Stimulated activated CD4-positive, alpha-beta T cell treated with anti-CD3 and anti-CD28 coated beads, Interleukin-4, amount 100 ng/mL, for 4 hours (primary cell): ENCODE measurements around the gene TMEM135.

Experiments used
- DNase-seq, 2 experiments: peaks; one replicate each; pipeline ENCODE4 v3.0.0-alpha.2; 2020

The TMEM135 gene

DNA sequence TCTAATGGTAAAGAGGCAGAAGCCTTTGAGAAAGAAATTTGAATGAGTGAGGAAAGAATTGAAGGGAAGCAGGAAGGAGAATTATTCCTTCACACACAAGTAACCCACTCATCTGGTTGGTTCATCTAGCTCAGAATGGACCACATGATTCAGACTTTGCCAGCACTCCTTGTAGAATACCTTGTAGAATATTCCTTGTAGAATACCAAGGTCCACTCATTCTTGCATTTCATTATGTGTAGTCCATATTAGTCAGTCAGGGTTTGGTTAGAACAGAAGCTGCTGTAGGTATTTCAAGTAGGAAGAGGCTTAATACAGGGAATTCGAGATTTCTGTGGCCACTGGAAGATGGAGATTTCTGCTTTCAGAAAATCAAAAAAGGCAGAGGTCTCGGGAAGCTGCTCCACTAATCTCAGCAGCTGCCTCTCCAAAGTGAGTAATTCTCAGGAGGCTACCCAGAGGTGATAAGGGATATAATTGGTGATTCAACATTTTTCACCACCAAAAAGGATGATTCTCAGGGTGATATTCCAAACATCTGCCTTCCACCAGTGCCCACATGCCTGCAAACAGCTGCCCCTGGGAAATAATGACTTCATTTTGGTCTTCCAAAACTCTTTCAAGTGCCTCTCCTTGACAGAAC is 329.1 kb downstream of the TMEM135 start:
- no peak for DNase-seq

DNA sequence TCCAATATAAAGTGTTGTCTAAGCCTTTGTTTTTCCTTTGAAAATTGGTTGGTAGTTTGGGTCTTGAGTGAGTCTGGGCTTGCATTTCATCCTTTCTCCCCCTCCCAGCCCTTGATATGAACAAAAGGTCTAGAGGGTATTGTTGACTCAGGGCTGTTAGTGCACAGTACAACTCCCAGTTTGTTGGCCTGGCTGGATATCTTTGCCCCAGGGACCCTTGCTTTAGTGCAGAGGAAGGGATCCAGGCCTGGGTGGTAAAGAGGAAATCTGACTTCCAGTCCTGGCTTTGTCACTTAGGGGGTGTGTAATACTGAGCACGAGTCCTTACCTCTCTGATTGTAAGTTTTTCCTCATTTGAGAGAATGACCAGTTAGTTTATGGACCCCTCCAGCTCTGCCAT is 330.4 kb downstream of the TMEM135 start:
- DNase-seq = no peak

DNA sequence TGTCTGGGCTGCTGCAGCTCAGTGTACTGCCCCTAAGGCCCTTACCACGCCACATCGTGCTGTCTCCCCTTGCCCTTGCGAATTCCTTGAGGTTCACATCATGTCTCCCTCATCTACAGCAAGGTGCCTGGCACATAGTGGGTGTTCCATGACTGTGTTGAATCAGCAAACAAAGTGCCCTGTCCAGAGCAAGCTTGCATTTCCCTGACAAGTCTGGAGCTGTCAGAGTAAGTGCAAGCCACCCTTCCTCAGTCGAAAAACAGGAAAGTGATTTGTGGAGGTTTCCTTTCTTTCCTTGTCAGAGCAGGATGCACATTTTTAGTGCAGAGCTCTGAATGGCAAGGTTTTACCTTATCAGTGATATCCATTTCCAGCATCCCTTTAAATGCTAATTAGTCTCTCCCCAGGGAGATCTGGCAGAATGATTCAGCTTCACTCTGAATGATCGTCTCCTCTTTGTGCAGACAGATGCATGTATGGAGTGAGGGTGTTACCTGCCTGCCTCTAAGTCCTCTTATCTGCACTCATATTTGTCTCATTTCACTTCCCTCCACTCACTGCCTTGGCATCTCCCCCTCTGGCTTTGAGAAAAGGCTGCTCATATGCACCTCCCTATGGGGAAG is 331.2 kb downstream of the TMEM135 start:
- no peak for DNase-seq

DNA sequence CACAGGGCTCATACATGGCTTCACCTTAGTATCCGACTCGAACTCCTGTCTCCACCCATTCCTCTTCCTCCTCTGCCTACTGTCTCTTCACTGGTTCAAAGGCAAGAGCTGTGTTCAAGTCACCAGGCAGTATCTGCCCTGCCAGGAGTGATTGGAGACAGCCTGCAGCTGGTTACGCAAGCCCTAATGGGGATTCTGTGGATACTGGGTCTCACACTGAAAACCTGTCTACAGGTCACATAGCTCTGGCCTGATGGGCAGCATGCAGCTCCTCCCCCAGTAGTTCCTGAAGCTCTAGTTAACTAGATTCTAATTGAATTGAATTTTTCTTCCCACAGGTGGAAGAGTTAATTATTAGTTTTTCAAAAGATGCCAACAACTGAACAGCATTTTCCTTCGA is 332.2 kb downstream of the TMEM135 start:
- no peak for DNase-seq

DNA sequence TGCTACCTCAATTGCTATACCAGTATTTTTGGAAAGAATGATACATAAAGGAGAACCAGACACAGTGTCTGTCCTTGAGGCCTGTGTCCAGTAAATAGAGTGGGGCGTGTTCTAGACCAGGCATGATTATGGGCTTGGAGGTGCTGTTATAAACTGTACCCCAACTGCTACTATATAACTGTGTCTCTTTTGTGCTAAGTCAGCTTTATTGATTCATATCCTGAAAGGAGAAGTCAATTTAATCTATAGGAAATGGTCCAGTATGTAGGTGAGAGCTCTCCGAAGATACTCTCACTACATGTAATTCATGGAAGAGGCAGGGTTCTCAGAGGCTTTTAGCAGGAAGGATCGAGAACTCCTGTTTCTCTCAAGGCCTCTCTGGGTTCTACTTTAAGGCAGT is 334.3 kb downstream of the TMEM135 start:
- DNase-seq = no peak
